B cell (primary cell): ENCODE measurements around the gene SYNJ2.

Experiments used
- CTCF ChIP-seq: fragments of 200-600 bp; IDR thresholded peaks from one replicate; pipeline ENCODE4 v1.8.0; 2022; ENCODE audit warnings: antibody characterized with exemption, mild to moderate bottlenecking
- EZH2 ChIP-seq: IDR thresholded peaks from 2 replicates; pipeline ENCODE4 v1.6.1; 2012; ENCODE audit warnings: borderline replicate concordance, low read depth, mild to moderate bottlenecking, moderate library complexity, low read length; ENCODE audit not compliant: insufficient read depth, poor library complexity, severe bottlenecking

GRCh38 chr6:158067436-158068015 is 85.9 kb downstream of the SYNJ2 start:
- TF ChIP-seq CTCF (no peak), EZH2 (no peak)
